SH-SY5Y (cell line): Measurements from ENCODE around the gene MGAT5.

ENCODE experiments used
- GATA2 ChIP-seq: IDR thresholded peaks from 2 replicates; pipeline ENCODE4 v1.6.1; 2011; ENCODE audit warnings: mild to moderate bottlenecking, low read depth, low read length
- GATA3 ChIP-seq: IDR thresholded peaks from 2 replicates; pipeline ENCODE4 v1.6.1; 2011; ENCODE audit warnings: low read depth, mild to moderate bottlenecking, low read length, moderate library complexity

DNA sequence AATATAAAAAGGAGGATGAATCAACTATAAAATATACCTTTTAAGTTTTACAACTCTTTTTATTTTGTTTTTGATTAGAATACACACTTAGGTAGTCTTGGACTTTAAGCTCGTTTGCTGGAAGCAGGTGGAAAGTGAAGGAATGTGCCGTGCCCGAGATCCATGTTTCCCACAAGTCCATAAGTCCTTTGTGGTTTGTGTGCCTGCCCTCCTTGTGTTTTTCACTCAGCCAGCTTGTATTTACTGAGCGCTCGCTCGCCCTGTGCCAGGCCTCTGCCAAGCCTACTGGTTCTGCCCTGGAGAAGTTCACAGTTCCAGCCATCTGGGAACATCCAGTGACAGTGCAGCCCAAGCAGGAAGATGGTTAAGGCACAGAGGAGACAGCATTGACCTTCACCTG lies 142.6 kb downstream of the MGAT5 start:
- TF ChIP-seq GATA3 (no peak), GATA2 (no peak)
